ENCODE data around the gene SHISA7.
A peak's percentile ranks its signal among the peaks of the same experiment; 100 is the strongest.

Gene SHISA7

GRCh38 chr19:55482967-55483705, 40.0 kb upstream of the SHISA7 start:
- DNase-seq, result no peak
- in situ Hi-C loops (cut with HindIII; ENCODE audit: low pct_ligation_motif_present, low pct_unique_long_range_greater_than_20kb, low sequenced_read_pairs), result no loop called here

GRCh38 chr19:55482156-55482961, 39.3 kb upstream of the SHISA7 start:
- in situ Hi-C loops (cut with HindIII; ENCODE audit: low pct_ligation_motif_present, low pct_unique_long_range_greater_than_20kb, low sequenced_read_pairs), result no loop called here
- DNase-seq, result no peak

GRCh38 chr19:55481794-55482155, 38.7 kb upstream of the SHISA7 start:
- in situ Hi-C loops (cut with HindIII; ENCODE audit: low pct_ligation_motif_present, low pct_unique_long_range_greater_than_20kb, low sequenced_read_pairs), result no loop called here
- DNase-seq, result no peak

- DNase-seq, result no peak
- in situ Hi-C loops (cut with HindIII; ENCODE audit: low pct_ligation_motif_present, low pct_unique_long_range_greater_than_20kb, low sequenced_read_pairs), result no loop called here
Measured at GRCh38 chr19:55481148-55481793, 38.2 kb upstream of the SHISA7 start.

GRCh38 chr19:55479451-55480230, 36.5 kb upstream of the SHISA7 start:
- in situ Hi-C loops (cut with HindIII; ENCODE audit: low pct_ligation_motif_present, low pct_unique_long_range_greater_than_20kb, low sequenced_read_pairs), result no loop called here
- peak; percentile 33 for DNase-seq

GRCh38 chr19:55479045-55479444, 35.9 kb upstream of the SHISA7 start:
- in situ Hi-C loops (cut with HindIII; ENCODE audit: low pct_ligation_motif_present, low pct_unique_long_range_greater_than_20kb, low sequenced_read_pairs), result no loop called here

GRCh38 chr19:55478364-55478763, 35.3 kb upstream of the SHISA7 start:
- no peak for DNase-seq
- in situ Hi-C loops (cut with HindIII; ENCODE audit: low pct_ligation_motif_present, low pct_unique_long_range_greater_than_20kb, low sequenced_read_pairs), result no loop called here

More at GRCh38 chr19:55479045-55479444, 35.9 kb upstream of the SHISA7 start:
- no peak for DNase-seq

- DNase-seq, result no peak
- in situ Hi-C loops (cut with HindIII; ENCODE audit: low pct_ligation_motif_present, low pct_unique_long_range_greater_than_20kb, low sequenced_read_pairs), result no loop called here
Measured at GRCh38 chr19:55477905-55478304, 34.8 kb upstream of the SHISA7 start.

- DNase-seq, result peak; percentile 96
- in situ Hi-C loops (cut with HindIII; ENCODE audit: low pct_ligation_motif_present, low pct_unique_long_range_greater_than_20kb, low sequenced_read_pairs), result no loop called here
Measured at GRCh38 chr19:55476100-55476775, 33.1 kb upstream of the SHISA7 start, which contains the start of gene ZNF628. TSS of gene ZNF628 (plus strand) at chr19:55476617. CDS start at chr19:55479911, 3,294 bp downstream.

GRCh38 chr19:55474269-55475265, 31.5 kb upstream of the SHISA7 start:
- in situ Hi-C loops (cut with HindIII; ENCODE audit: low pct_ligation_motif_present, low pct_unique_long_range_greater_than_20kb, low sequenced_read_pairs), result no loop called here
- peak; percentile 91 for DNase-seq

GRCh38 chr19:55473225-55474012, 30.3 kb upstream of the SHISA7 start:
- DNase-seq, result peak; percentile 56
- in situ Hi-C loops (cut with HindIII; ENCODE audit: low pct_ligation_motif_present, low pct_unique_long_range_greater_than_20kb, low sequenced_read_pairs), result no loop called here

GRCh38 chr19:55472463-55472862, 29.4 kb upstream of the SHISA7 start:
- in situ Hi-C loops (cut with HindIII; ENCODE audit: low pct_ligation_motif_present, low pct_unique_long_range_greater_than_20kb, low sequenced_read_pairs), result no loop called here
- DNase-seq, result peak; percentile 88

GRCh38 chr19:55471266-55471665, 28.2 kb upstream of the SHISA7 start:
- in situ Hi-C loops (cut with HindIII; ENCODE audit: low pct_ligation_motif_present, low pct_unique_long_range_greater_than_20kb, low sequenced_read_pairs), result no loop called here

GRCh38 chr19:55468054-55468393, 24.9 kb upstream of the SHISA7 start:
- DNase-seq, result no peak
- in situ Hi-C loops (cut with HindIII; ENCODE audit: low pct_ligation_motif_present, low pct_unique_long_range_greater_than_20kb, low sequenced_read_pairs), result no loop called here

More at GRCh38 chr19:55471266-55471665, 28.2 kb upstream of the SHISA7 start:
- no peak for DNase-seq

GRCh38 chr19:55467236-55468053, 24.3 kb upstream of the SHISA7 start:
- in situ Hi-C loops (cut with HindIII; ENCODE audit: low pct_ligation_motif_present, low pct_unique_long_range_greater_than_20kb, low sequenced_read_pairs), result no loop called here
- DNase-seq, result peak; percentile 45

- no peak for DNase-seq
- in situ Hi-C loops (cut with HindIII; ENCODE audit: low pct_ligation_motif_present, low pct_unique_long_range_greater_than_20kb, low sequenced_read_pairs), result no loop called here
Measured at GRCh38 chr19:55466241-55466614, 23.1 kb upstream of the SHISA7 start.
